ENCODE results near the gene CLNK.

DNA sequence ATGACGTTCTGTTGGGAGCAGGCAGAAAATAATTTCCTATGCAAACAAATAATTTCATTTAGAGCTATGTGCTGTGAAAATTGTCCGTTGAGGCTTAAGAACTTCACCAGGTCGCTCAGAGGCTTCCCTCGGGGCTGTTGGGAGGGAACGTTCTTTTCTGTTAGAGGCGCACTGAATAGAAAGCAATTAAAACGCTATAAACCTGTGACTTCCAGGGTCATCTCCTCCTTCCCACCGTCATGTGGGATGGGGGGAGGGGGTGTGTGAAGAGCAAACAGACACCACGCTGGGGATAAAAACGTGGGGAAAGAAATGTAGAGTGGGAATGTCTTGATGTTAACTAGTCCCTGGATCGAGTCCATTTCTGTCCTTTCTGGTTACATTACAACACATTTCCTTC is 192.1 kb downstream of the CLNK start:
- TF ChIP-seq, protein P1, sequence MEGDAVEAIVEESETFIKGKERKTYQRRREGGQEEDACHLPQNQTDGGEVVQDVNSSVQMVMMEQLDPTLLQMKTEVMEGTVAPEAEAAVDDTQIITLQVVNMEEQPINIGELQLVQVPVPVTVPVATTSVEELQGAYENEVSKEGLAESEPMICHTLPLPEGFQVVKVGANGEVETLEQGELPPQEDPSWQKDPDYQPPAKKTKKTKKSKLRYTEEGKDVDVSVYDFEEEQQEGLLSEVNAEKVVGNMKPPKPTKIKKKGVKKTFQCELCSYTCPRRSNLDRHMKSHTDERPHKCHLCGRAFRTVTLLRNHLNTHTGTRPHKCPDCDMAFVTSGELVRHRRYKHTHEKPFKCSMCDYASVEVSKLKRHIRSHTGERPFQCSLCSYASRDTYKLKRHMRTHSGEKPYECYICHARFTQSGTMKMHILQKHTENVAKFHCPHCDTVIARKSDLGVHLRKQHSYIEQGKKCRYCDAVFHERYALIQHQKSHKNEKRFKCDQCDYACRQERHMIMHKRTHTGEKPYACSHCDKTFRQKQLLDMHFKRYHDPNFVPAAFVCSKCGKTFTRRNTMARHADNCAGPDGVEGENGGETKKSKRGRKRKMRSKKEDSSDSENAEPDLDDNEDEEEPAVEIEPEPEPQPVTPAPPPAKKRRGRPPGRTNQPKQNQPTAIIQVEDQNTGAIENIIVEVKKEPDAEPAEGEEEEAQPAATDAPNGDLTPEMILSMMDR (IDR thresholded peaks at IDR 0.05): no peak
- no peak for TF ChIP-seq POLR2A (IDR thresholded peaks at IDR 0.05)

Data from esophagus squamous epithelium (tissue), 4 donors.